OCI-LY3 (cell line): ENCODE results near the gene AFAP1.

Experiments used
- EZH2phosphoT487 ChIP-seq: fragments of 200-600 bp; shearing (Covaris generic); IDR thresholded peaks from 2 replicates; pipeline ENCODE4 v1.6.1; 2018; ENCODE audit warnings: antibody characterized with exemption, mixed run types, low read depth
- TF ChIP-seq, protein P1 (sequence below): fragments of 200-600, 300-600 bp; sonication (generic); IDR thresholded peaks from 2 replicates; pipeline ENCODE4 v1.5.1; 2014; ENCODE audit warnings: antibody characterized with exemption, low read length, low read depth

DNA sequence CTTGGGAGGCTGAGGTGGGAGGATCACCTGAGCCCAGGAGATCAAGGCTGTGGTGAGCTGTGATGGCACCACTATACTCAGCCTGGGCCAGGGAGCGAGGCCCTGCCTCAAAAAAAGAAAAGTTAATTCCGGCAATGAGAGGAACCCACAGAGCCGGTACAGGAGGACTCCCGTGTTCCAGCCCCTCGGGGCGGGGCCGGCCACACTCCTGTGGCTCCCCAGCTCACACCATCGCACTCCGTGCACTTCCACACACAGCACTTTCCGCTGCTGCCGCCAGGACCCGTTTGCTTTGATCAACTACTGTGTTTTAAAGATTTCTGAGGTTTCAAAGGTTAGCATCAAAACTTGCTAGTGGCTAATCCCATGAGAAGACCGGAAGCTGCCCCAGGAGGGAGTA, 171.7 kb downstream of the AFAP1 start:
- TF ChIP-seq, protein P1, sequence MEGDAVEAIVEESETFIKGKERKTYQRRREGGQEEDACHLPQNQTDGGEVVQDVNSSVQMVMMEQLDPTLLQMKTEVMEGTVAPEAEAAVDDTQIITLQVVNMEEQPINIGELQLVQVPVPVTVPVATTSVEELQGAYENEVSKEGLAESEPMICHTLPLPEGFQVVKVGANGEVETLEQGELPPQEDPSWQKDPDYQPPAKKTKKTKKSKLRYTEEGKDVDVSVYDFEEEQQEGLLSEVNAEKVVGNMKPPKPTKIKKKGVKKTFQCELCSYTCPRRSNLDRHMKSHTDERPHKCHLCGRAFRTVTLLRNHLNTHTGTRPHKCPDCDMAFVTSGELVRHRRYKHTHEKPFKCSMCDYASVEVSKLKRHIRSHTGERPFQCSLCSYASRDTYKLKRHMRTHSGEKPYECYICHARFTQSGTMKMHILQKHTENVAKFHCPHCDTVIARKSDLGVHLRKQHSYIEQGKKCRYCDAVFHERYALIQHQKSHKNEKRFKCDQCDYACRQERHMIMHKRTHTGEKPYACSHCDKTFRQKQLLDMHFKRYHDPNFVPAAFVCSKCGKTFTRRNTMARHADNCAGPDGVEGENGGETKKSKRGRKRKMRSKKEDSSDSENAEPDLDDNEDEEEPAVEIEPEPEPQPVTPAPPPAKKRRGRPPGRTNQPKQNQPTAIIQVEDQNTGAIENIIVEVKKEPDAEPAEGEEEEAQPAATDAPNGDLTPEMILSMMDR: no peak
- no peak for TF ChIP-seq EZH2phosphoT487
